GM12801 (cell line): ENCODE measurements around the gene PTGR1.

Experiments used
- TF ChIP-seq, protein P1 (sequence below): IDR thresholded peaks from one replicate; pipeline ENCODE4 v1.5.1; 2011; ENCODE audit warnings: control low read depth; ENCODE audit not compliant: insufficient read length; ENCODE audit errors: extremely low read depth

PTGR1 gene

DNA sequence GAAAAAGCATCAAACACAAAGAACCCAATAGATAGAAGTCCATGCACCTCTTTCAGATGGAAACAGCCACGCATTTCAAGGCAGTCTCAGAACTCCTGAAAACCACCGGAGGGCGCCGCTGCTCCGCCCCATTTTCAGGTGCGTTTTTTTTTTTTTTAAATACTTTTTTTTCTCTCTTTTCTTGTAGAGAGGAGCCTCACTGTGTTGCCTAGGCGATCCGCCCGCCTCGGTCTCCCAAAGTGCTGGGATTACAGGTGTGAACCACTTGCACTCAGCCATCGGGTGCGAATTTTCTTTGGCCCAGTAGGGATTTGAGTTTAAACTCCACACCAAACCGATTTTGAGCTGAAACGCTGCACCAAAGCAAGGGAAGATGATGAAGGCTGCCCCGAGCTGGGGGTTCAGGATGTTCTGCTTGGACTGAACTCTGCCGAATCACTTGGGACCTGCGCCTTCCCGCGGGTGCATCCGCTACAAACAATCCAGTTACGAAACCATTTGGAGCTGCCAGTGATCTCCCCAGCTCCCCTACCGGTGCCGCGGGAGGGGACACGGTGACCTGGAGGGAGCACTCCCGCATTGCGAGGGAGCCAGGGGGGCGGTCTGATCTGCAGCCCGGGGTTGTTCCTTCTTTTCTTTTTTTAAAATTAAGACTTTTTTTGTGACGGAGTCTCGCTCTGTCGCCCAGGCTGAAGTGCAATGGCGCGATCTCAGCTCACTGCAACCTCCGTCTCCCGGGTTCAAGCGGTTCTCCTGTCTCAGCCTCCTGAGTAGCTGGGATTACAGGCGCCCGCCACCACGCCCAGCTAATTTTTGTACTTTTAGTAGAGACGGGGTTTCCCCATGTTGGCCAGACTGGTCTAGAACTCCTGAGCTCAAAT lies 1.4 kb downstream of the PTGR1 start:
- TF ChIP-seq, protein P1, sequence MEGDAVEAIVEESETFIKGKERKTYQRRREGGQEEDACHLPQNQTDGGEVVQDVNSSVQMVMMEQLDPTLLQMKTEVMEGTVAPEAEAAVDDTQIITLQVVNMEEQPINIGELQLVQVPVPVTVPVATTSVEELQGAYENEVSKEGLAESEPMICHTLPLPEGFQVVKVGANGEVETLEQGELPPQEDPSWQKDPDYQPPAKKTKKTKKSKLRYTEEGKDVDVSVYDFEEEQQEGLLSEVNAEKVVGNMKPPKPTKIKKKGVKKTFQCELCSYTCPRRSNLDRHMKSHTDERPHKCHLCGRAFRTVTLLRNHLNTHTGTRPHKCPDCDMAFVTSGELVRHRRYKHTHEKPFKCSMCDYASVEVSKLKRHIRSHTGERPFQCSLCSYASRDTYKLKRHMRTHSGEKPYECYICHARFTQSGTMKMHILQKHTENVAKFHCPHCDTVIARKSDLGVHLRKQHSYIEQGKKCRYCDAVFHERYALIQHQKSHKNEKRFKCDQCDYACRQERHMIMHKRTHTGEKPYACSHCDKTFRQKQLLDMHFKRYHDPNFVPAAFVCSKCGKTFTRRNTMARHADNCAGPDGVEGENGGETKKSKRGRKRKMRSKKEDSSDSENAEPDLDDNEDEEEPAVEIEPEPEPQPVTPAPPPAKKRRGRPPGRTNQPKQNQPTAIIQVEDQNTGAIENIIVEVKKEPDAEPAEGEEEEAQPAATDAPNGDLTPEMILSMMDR: no peak

DNA sequence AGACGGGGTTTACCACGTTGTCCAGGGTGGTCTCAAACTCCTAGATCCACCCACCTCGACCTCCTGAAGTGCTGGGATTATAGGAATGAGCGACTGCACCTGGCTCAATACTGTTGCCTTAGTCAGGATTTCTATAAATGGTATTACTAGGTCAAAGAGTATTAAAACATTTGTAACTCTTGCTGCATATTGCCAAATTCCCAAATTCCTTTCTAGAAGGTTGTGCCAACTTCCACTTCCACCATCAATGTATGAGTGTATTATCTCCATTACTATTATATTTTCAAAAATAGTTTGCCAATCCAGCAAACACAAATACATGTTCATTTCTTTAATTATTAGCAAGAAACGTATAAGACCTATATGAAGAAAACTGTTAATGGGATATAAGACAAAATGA lies 10.6 kb downstream of the PTGR1 start:
- TF ChIP-seq, protein P1: no peak

DNA sequence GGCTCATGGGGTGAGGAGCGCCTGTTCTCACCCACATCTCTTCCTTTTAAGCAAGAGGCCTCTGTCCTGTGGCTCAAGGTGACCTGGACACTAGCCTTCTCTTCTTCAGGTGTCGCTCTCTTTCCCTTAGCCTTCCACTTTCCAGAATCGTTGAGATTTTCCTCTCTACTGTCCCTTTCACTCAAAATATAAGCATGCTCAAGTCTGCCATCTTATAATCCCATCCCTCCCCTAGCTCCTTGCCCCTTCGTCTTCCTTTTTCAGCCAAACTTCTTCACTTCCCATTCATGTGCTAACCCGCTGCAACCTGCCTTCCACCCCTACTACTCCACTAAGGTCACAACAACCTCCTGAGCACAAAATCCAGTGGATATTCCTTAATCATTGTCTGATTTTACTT lies 13.1 kb downstream of the PTGR1 start:
- TF ChIP-seq, protein P1: no peak

DNA sequence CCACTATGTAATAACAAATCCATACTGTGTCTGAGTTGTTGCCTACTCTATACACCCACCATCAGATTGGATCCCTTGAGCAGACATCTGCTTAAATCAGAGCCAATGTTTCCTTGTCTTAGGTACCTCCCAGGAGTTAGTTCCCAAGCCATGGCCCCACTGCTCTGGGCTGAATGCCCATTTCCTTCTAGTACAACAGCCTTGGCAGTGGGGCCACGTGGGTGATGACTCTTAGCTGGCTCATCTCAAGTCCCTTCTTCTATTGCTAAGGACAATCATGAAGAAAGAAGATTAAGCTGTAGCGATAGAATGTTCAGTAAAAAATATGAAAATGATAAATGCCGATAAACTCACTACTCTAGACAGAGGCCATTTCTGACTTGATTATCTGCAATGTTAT lies 16.6 kb downstream of the PTGR1 start:
- TF ChIP-seq, protein P1: no peak

DNA sequence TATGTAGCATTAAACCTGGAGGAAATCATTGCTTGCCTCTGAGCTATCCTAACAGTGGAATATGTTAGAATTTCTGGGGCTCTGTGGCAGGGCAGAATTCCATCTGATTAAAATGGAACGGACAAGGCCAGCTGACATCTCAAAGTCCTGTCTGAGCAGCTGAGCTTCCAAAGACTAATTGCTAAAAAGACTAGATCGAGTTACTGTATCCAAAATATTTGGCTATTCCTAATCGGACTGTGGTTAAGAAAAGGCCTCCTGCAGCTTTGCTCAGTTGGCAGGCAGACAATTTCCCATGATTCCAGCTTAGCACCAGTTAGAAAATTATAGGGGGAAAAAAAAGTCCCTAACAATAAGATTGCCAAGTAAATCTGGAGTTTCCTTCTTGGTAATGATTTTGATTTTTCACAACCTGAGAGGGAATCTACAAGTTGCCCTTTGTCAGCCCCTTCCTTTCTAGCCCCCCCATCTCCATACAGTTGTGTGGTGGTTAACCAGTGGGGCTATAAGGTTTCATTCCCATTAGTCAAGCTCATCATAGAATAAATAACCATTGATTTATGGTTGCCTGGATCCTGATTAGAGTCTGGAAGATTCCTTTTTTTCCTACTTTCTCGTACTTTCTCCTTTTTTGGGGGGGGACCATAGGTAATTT lies 26.4 kb downstream of the PTGR1 start:
- TF ChIP-seq, protein P1: no peak

DNA sequence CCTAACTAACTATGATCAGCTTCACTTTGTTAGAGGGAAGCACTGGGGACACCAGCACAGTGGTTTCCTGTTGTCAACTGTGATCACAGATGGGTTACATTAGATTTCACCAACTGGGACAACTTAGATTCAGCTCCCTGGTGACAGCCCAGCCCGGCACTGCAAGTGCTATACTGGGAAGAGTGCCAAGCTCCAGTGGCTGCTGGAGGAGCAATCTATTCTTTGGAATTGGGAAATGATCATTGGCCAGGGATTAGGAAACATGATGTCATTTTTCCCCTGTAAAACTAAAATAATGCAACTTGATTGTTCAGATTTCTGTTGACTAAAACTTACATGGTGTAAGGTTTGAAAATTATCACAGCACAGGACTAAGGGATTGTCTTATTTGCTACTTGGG lies 33.2 kb downstream of the PTGR1 start:
- TF ChIP-seq, protein P1: no peak

GRCh38 chr9:111561165-111561719 lies 38.2 kb downstream of the PTGR1 start:
- TF ChIP-seq, protein P1: no peak
